DLD1 (cell line): ENCODE data around the gene SYT1.
"Not testable (repeated sequence)": the region's sequence is repeated elsewhere in the genome, so short reads cannot be mapped to it uniquely, and the experiment has no call there.

Experiments used
- in situ Hi-C: cut with HindIII; loops from 2 replicates; pipeline ENCODE4 v1.10.0; 2017; ENCODE audit warnings: low sequenced_read_pairs

Gene SYT1

DNA sequence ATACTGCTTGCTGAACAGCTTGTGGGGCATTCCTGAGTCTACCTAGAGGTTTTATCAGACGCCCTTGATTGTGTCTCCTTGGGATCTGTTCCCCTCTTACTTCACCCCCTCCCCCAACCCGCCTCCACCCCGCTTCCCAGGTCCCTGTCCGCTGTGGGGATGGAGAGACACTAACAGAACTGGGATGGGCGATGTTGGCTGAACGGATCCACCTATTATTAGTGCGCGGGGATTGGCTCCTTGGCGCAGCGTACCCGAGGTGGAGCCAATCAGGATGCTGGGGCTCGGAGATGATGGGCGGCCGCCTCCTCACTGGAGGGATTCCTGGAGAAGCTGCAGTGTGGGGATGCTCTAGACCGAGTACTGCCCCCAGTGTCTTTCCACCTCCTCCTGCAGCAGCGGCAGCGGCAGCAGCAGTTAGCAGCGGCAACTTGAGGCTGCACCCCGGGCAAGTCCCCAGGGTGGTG lies at the start of gene SYT1:
TSS of gene SYT1 (plus strand) at position 372 of the 467 bp plus-strand sequence.
- in situ Hi-C loops = no loop called here

DNA sequence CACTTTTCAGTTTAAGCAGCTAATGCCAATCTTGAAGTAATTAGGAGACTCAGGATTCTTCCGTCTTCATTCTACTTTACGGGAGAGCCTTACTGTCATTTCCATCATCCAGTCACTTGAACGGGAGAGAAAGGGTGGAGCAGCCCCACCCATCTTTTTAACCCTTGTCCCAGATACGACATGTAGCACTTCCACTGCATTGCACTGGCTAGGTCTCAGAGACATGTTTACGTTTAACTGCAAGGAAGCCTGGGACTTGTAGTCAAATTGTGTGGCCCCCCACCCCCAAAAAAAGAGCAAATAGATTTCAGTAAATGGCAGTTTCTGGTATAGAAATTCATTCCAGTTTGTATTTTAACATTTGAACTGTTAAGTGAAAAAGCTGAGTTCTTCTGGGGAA lies 46.1 kb upstream of the SYT1 start:
- in situ Hi-C loops = no loop called here

DNA sequence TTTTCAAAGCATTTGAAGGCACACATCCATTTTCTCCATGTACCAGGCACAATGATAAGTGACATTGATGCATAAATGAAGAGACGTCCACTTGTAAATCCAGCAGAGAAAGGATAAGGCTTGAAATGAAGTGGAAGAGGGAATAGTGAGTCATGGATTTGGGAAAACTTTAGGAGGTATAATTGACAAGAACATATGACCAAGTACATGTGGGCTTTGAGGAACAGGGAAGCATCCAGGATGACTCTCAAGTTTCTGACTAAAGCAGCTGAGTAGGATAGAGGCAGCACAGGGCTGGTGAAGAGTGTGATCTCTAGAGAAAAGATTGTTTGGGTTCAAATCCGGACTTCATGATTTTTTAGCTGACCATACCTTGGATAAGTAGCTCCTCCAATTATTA lies 43.6 kb upstream of the SYT1 start:
- in situ Hi-C loops = no loop called here

DNA sequence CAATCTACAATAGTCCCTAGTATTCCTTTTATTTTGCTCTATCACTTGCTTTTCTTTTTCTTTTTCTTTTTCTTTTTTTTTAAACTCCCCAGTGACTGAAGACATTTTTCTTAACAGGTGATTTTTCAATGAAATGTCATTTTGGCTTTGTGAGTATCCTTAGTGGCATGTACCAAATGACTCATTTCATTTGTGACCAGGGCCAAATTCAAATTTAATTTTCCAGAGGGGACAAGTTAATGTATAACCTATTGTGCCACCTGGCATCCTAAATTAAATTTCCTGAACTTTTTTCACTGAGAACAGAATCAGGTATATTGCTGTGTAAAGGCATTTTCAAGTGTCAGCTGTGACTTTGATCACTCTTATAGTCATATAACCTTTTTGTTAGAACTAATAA lies 39.7 kb upstream of the SYT1 start:
- in situ Hi-C loops = no loop called here

DNA sequence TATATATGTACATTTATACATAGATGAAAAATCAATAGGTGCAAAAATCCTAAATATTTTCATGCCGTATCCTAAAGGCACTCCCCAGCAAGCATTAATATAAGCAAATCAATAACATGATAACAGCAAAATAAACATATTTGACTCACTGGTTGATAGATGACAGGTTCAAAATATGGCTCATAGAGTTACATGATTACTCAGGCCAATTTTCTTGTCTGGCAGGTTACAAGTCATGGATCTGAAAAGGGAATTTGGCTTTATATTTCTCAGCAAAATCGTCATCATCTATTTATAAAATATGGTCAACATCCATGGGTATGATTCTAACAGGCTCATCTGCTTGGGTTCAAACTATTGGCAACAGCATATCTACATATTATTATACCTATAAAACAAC lies 34.9 kb upstream of the SYT1 start:
- in situ Hi-C loops = no loop called here

DNA sequence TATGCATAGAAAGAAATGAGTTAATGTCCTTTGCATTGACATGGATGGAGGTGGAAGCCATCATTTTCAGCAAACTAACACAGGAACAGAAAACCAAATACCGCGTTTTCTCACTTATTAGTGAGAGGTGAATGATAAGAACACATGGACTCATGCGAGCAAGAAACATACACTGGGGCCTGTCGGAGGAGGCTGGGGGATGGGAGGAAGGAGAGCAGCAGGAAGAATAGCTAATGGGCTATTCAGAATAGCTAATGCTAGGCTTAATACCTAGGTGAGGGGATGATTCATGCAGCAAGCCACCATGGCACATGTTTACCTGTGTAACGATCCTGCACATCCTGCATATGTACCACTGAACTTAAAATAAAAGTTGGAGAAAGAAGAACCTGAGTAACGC lies 29.1 kb upstream of the SYT1 start:
- in situ Hi-C loops = no loop called here

DNA sequence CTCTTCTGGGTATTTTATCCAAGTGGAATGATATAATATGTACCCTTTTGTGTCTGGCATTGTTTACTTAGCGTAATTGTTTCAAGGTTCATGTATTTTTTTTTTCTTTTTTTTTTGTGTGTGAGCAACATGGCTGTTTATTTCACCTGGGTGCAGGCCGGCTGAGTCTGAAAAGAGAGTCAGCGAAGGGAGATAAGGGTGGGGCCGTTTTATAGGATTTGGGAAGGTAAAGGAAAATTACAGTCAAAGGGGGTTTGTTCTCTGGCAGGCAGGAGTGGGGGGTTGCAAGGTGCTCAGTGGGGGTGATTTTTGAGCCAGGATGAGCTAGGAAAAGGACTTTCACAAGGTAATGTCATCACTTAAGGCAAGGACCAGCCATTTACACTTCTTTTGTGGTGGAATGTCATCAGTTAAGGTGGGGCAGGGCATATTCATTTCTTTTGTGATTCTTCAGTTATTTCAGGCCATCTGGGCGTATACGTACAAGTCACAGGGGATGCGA lies 24.0 kb upstream of the SYT1 start:
- in situ Hi-C loops = not testable (repeated sequence)

DNA sequence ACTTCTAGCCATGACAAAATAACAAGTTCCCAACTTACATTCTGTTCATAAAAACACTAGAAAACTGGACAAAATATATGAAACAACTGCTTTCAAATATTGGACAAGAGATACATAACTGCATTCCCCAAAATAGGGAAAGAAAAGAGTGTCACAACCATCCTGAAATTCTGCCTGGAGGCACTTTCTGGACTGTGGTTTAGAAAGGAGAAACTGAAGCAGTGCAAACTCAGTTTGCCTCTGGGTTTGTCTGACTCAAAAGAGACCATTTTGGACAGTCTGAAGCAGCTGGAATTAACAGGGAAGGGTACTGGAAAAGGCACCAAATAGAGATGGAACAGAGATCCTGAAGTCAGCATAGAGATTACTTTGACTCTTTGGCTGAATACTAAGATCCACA lies 11.3 kb upstream of the SYT1 start:
- in situ Hi-C loops = no loop called here

DNA sequence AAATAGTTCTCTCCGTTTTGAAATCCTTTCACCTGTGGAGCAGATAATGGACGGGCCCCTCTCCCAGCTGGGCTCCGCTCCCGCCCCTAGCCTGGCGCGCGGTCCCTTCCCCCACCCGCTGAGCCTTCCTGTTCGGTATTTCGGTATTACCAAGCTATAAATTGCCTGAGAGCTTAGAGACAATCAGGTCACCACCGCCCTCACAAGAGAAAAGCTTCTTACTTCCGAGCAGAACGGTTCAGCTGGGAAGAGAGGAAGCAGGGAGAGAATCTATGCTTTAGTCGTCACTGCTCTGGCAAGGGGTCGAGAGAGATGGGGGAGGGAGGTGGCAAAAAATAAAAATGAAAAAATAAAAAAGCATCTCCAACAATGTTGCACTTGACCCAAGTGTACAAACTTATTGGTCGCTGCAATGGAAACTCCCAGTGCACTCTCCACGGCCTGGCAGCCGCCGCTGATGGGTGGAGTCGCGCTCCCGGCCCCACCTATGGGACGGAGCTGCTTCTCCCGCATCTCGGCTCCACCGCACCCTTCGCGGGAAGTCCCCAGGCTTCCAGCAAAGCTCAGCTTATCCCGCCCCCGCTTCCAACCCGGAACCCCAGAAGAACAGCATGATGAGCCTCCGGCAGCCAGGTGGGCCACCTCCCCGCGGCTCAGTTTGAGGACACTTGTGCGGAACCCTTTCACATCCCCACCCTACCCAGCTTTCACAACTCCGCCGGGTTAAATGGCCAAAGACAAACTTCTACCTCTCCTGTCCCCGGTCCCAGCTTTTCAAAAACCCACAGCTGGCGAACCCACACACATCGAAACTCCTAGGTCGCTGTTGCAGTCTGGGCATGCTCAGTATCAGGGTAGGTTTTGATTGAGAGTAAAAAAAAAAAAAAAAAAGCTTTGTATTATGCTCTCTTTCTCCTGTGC lies 832 bp upstream of the SYT1 start:
- in situ Hi-C loops = no loop called here

DNA sequence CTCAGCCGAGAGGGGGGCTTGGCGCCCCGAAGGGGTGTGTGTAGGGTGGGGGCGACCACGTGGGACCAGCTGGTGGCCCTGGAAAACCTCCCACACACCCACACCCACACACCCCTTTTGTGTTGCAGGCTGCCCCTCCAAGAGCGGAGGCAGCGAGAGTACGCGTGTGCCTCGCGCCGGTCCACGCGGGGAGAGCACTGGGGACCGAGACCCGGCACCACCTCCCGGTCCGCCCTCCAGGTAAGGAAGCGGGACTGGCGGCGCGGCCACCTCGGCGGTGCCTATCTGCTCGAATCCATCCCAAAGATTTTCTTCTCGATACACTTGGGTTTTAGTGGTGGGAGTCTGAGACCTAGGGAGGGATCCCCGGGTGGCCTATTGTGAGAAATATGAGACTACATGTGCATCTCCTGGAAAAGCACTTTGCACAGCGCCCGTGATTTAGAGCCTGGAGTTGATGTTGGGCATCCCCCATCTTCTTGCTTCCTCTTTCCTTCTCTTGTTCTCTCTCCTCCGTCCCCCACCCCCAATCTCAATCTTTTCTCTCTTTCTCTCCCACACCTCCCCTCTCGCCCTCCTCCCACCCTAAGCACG lies 393 bp downstream of the SYT1 start:
- in situ Hi-C loops = no loop called here

DNA sequence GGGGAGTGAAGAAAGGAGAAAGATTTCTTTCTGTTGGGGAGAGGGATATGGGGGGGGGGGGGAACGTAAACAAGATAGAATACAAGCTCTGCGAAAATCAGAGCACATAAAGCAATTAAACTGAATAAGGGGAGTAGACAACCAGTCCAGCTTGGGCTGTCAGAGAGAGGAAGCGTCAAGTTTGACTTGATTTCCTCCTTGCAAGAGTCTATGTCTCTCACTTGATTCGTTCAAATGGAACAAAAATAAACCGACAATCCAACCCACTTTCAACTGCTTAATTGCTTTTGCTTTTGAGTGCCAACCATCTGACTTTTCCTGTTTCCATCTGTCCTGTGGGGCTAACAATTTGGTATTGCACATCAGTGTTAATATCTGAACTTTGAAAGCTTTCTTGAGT lies 942 bp downstream of the SYT1 start:
- in situ Hi-C loops = no loop called here

DNA sequence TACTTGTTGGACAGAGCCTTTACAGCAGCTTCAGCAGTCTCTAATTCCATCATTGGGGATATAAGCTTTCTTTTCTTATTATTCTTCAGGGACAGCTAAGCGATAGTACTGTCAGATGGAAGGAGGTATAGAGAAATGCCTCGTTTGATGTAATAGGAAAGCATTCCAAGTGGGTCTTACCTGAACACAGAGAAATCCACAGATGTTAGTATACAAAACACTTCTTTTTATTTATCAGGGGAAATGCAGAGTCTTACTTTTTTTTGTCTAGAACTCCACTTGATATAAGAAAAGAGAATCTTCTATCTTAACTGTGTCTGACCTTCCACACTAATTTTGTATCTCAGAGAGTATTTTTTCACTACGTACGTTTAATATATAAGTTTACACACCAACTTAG lies 1.9 kb downstream of the SYT1 start:
- in situ Hi-C loops = no loop called here

DNA sequence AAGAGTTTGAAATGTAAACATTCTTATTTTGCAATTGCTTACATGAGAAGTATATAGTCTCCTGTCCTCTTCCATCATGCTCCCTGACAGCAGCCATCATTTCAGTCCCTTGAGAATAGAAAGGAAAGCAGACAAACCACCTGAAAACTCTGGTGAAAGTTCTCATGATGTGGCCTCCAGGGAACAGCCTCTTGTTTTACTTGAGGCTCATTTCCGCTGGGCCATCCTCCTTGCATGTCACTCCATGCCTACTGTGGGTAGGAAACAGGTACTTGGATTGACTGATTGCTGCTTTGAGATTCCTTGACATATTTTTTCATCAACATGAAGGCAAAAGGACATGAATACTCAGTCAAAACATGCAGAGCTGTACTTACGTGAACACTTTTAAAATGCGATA lies 6.0 kb downstream of the SYT1 start:
- in situ Hi-C loops = no loop called here

DNA sequence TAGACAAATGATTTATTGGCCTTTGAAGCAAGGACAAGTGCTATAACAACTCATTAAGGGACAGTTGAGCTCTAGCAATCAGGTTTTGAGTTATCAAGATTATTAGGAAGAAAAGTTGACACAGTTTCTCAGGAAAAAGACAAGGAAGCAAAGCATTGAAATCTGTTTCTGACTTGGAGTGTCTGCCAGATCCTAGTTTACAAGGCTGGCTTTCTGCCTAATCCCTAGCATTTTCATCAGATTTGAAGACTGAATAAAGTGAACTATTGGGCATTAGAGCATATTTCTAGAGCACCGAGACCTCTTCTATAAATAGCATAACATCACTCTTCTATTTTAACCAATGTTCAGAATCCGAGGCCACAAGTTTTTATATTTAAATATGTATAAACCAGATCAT lies 7.0 kb downstream of the SYT1 start:
- in situ Hi-C loops = no loop called here

DNA sequence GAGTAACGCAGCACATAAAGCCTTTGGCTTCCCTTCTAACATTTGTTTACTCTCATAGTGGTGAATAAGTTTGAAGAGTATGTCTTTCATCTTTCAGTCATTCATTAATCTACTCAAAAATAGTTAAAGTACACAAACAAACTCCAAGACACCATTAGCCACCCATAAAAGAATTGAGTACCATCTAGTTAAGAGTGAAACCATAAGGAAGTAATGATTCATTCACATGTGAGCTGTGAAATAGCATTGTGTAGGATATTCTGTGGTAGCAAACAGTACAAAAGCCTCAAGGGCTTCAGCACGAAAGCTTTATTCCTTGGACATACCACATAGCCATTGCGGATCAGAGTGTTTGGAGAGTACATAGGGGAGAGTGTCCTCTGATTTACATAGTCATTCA lies 13.9 kb downstream of the SYT1 start:
- in situ Hi-C loops = no loop called here

DNA sequence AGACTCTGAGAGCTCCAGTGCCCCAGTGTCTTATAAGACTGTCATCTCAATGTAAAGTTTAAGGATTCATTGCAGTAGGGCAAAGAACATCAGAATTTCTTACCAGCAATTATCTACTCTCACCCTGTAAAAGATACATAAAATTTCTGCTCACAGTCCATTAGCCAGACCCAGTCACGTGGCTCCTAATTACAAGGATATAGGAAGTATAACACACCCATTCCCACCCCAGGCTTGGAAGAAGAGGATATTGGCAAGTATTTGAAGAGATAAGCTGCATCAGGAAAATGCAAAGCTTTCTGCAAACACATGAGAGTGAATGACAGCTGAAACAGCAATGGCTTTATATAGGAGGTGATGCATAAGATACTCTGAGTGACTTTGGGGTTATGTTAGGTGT lies 14.3 kb downstream of the SYT1 start:
- in situ Hi-C loops = no loop called here

DNA sequence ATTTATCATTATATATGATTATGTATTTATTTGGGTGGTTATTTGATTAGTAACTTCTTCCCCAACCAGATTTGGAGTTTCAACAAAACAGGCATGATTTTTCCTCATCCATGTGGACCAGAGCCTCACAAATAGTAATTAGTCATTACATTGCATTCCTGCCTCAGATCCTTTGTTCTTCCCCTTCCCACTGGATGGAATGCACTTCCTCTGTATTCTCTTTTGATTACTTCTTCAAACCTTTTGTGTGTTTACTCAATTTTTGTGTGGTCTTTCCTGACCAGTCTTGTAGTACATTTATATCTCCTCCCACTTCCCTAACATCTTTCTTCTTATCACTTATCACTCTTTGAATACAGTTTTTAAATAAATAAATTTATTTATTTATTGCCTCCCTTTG lies 15.5 kb downstream of the SYT1 start:
- in situ Hi-C loops = no loop called here

DNA sequence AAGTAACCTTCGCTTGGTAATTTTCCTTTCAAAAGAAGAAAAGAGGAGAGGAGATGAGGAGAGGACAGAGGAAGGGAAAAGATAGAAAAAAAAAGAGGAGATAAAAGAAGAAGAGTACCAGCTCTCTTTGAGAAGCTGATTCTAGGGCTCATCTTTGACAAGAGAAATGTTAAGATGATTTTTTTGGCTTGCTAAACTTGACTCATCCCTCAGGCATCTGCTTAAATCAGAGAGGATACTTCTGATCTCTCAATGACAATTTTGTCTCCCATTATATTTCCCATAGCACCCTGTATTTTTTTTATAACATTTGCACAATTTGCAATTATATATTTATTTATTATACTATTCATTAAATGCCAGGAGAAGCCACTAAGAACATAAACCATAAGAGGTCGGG lies 17.1 kb downstream of the SYT1 start:
- in situ Hi-C loops = no loop called here

DNA sequence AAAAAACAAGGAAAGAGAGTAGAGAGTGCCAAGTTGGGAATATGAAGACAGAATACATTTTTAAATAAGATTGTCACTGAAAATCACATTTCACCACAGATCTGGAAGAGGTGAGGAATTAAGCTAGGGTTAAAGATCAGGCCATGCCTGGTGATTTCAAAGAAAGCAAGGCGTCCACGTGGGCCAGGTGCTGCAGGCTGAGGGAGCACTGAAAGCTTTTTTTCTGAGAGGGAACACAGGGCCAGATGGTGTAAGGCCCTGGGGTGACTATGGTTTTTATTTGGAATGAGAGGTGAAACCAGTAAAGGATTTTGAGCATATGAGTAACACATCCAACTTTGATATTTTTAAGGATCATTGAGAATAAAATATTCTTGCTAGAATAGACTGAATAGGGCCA lies 20.9 kb downstream of the SYT1 start:
- in situ Hi-C loops = no loop called here

DNA sequence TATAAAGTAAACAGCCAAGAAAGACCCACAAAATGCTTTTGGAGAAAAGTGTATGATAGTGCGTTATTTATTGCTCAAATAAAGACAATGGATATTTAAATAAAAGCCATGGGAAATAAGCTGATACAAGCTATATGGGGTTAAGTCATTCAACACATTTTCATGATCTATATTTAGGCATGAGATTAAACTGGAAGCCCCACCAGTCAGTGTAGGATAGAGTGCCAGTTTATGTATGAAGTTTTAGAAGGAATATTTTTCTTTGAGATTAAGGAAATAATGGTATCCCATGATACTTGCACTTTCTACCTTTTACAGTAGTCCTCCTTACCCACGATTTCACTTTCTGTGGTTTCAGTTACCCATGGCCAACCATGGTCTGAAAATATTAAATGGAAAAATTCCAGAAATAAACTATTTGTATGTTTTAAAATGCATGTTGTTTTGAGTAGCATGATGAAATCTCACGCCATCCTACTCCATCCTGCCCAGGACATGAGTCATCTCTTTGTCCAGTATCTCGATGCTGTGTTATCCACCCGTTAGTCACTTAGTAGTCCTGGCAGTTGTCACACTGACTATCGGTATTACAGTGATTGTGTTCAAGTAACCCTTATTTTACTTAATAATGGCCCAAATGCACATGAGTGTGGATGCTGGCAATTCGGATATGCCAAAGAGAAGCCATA lies 22.3 kb downstream of the SYT1 start:
- in situ Hi-C loops = no loop called here

DNA sequence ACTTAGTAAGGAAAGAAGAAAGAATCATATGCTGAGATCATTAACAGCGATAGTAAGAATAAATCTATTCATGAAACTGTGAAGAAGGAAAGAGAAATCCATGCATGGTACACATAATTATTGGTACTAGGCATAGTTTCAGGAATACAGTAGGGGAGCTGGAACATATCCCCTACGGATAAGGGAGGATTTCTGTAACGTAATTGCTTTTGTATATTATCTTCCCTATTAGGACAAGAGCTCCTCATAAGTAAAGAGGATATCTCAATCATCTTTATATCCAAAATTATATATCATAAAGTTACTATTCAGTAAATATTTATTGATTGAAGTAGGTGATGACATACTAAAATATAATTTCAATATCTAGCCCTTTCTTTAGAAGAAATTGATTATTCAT lies 22.9 kb downstream of the SYT1 start:
- in situ Hi-C loops = no loop called here

DNA sequence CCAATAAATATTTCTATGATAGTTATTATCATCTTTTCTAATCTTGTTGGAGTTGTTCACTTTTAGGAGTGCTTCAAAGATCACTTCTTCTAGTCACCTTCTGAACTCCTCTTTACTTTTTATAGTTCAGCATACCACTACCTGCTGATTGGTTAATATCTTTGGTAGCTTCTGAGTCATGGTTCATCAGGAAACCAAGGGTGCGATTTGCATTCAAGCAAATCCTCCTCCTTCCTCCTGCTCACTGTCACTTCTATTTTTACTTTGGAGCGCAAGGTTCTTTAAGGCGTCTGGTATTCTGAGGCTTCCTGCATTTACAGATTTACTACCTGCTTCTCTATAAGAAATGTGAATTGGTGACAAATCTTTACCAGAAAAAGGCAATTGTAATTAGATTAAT lies 24.0 kb downstream of the SYT1 start:
- in situ Hi-C loops = no loop called here
